ENCODE measurements around the gene KAT5.
"Not testable (repeated sequence)": the region's sequence is repeated elsewhere in the genome, so short reads cannot be mapped to it uniquely, and the experiment has no call there.

KAT5 gene

GRCh38 chr11:65703846-65704245, 8.2 kb upstream of the KAT5 start:
- no peak for DNase-seq (ENCODE audit: low read depth in 1 of 2, low spot score in 1 of 2)
- Histone ChIP-seq H3K4me3 (replicated peaks; ENCODE audit: insufficient read depth, low read length) (no peak overlapping the region), H3K27ac (replicated peaks) (no peak overlapping the region), H3K27me3 (ENCODE audit: insufficient read depth, poor library complexity, severe bottlenecking) (no peaks in the 10 kb centered on the region)
- TF ChIP-seq GABPA (IDR thresholded peaks at IDR 0.05; ENCODE audit: low read depth) (no peak), POLR2AphosphoS5 (IDR thresholded peaks at IDR 0.05; ENCODE audit: low read depth) (no peak), SPI1 (IDR thresholded peaks at IDR 0.05; ENCODE audit: borderline replicate concordance, low read depth) (no peak), CTCF (IDR thresholded peaks at IDR 0.05; ENCODE audit: insufficient read depth, low read length) (no peak)

DNA sequence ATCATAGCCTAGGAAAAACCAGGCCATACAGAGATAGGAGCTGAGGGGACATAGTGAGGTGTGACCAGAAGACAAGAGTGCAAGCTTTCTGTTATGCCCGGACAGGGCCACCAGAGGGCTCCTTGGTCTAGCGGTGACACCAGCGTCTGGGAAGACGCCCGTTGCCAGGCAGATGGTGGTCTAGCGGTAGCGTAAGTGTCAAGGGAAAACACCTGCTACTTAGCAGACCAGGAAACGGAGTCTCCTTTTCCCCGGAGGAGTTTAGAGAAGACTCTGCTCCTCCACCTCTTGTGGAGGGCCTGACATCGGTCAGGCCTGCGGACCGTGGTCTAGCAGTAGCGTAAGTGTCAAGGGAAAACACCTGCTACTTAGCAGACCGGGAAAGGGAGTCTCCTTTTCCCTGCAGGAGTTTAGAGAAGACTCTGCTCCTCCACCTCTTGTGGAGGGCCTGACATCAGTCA, 5.7 kb upstream of the KAT5 start:
- not testable (repeated sequence) for H3K27ac ChIP-seq (replicated peaks); H3K4me3 ChIP-seq (replicated peaks; ENCODE audit: insufficient read depth, low read length); H3K27me3 ChIP-seq (ENCODE audit: insufficient read depth, poor library complexity, severe bottlenecking)
- peak in 1 of 2 experiments; percentile 76 for DNase-seq (ENCODE audit: low read depth in 1 of 2, low spot score in 1 of 2)
- TF ChIP-seq CTCF (IDR thresholded peaks at IDR 0.05; ENCODE audit: insufficient read depth, low read length), result peak; percentile 13

GRCh38 chr11:65707002-65707401, 5.0 kb upstream of the KAT5 start:
- not testable (repeated sequence) for H3K4me3 ChIP-seq (replicated peaks; ENCODE audit: insufficient read depth, low read length); DNase-seq (ENCODE audit: low read depth in 1 of 2, low spot score in 1 of 2); H3K27ac ChIP-seq (replicated peaks); H3K27me3 ChIP-seq (ENCODE audit: insufficient read depth, poor library complexity, severe bottlenecking)

GRCh38 chr11:65708451-65708850, 3.6 kb upstream of the KAT5 start:
- DNase-seq (ENCODE audit: low read depth in 1 of 2, low spot score in 1 of 2), result no peak
- TF ChIP-seq CTCF (IDR thresholded peaks at IDR 0.05; ENCODE audit: insufficient read depth, low read length), result no peak
- TF ChIP-seq, protein P1, sequence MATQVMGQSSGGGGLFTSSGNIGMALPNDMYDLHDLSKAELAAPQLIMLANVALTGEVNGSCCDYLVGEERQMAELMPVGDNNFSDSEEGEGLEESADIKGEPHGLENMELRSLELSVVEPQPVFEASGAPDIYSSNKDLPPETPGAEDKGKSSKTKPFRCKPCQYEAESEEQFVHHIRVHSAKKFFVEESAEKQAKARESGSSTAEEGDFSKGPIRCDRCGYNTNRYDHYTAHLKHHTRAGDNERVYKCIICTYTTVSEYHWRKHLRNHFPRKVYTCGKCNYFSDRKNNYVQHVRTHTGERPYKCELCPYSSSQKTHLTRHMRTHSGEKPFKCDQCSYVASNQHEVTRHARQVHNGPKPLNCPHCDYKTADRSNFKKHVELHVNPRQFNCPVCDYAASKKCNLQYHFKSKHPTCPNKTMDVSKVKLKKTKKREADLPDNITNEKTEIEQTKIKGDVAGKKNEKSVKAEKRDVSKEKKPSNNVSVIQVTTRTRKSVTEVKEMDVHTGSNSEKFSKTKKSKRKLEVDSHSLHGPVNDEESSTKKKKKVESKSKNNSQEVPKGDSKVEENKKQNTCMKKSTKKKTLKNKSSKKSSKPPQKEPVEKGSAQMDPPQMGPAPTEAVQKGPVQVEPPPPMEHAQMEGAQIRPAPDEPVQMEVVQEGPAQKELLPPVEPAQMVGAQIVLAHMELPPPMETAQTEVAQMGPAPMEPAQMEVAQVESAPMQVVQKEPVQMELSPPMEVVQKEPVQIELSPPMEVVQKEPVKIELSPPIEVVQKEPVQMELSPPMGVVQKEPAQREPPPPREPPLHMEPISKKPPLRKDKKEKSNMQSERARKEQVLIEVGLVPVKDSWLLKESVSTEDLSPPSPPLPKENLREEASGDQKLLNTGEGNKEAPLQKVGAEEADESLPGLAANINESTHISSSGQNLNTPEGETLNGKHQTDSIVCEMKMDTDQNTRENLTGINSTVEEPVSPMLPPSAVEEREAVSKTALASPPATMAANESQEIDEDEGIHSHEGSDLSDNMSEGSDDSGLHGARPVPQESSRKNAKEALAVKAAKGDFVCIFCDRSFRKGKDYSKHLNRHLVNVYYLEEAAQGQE (IDR thresholded peaks at IDR 0.05; ENCODE audit: insufficient replicate concordance, low read depth), result no peak
- TF ChIP-seq POLR2AphosphoS5 (IDR thresholded peaks at IDR 0.05; ENCODE audit: low read depth), result no peak
- no peak for TF ChIP-seq GABPA (IDR thresholded peaks at IDR 0.05; ENCODE audit: low read depth)
- TF ChIP-seq SPI1 (IDR thresholded peaks at IDR 0.05; ENCODE audit: borderline replicate concordance, low read depth), result no peak
- Histone ChIP-seq H3K4me3 (replicated peaks; ENCODE audit: insufficient read depth, low read length) (no peak overlapping the region), H3K27me3 (ENCODE audit: insufficient read depth, poor library complexity, severe bottlenecking) (no peaks in the 10 kb centered on the region), H3K27ac (replicated peaks) (no peak overlapping the region)

GRCh38 chr11:65709661-65710060, 2.4 kb upstream of the KAT5 start:
- TF ChIP-seq SPI1 (IDR thresholded peaks at IDR 0.05; ENCODE audit: borderline replicate concordance, low read depth) (no peak), CTCF (IDR thresholded peaks at IDR 0.05; ENCODE audit: insufficient read depth, low read length) (no peak), POLR2AphosphoS5 (IDR thresholded peaks at IDR 0.05; ENCODE audit: low read depth) (no peak), GABPA (IDR thresholded peaks at IDR 0.05; ENCODE audit: low read depth) (no peak)
- TF ChIP-seq, protein P1 (IDR thresholded peaks at IDR 0.05; ENCODE audit: insufficient replicate concordance, low read depth), result no peak
- H3K27me3 ChIP-seq (ENCODE audit: insufficient read depth, poor library complexity, severe bottlenecking), result no peaks in the 10 kb centered on the region
- H3K27ac ChIP-seq (replicated peaks), result no peak overlapping the region
- DNase-seq (ENCODE audit: low read depth in 1 of 2, low spot score in 1 of 2), result no peak
- H3K4me3 ChIP-seq (replicated peaks; ENCODE audit: insufficient read depth, low read length), result no peak overlapping the region

Data from HL-60 (cell line).